ENCODE measurements around the gene FOXO6. TPM values are rescaled to one million over a fixed set of nuclear protein-coding genes. Genes with fewer than 3 reads are reported as not detected.

FOXO6 gene
- total and polyA plus RNA-seq, 7 donors = 0.42 to 8.6 (median 0.88) TPM

GRCh38 chr1:41370756-41371420 lies 9.7 kb downstream of the FOXO6 start:
- intact Hi-C loops (cut with DNase I) = no loop called here
- no peaks in the 10 kb centered on the region for H3K27me3 ChIP-seq (ENCODE audit: insufficient read depth in 3 of 3, low read length in 2 of 3)
- TF ChIP-seq CTCF (IDR thresholded peaks at IDR 0.05) = no peak
- peaks cover 47% of the 10 kb centered on the region for H3K4me1 ChIP-seq
- WGBS, 3 donors = 80 to 84% (median 81%) methylated on average over 5 of the region's 5 CpGs
- no peaks in the 10 kb centered on the region for H3K9me3 ChIP-seq
- peak overlapping the region; percentile 75 for H3K27ac ChIP-seq
- no peak for ATAC-seq
- no peaks in the 10 kb centered on the region for H3K36me3 ChIP-seq (ENCODE audit: insufficient read depth in 1 of 2, low read depth in 1 of 2)
- DNase-seq = peak in 1 of 2 donors; percentile 35
- H3K4me3 ChIP-seq = no peak overlapping the region

- peaks cover 37% of the 10 kb centered on the region for H3K4me1 ChIP-seq
- no peaks in the 10 kb centered on the region for H3K27me3 ChIP-seq (ENCODE audit: insufficient read depth in 3 of 3, low read length in 2 of 3)
- H3K27ac ChIP-seq = peak overlapping the region; percentile 75
Observed at GRCh38 chr1:41371630-41372599, 10.7 kb downstream of the FOXO6 start.

GRCh38 chr1:41372600-41372993 lies 11.4 kb downstream of the FOXO6 start:
- H3K27me3 ChIP-seq (ENCODE audit: insufficient read depth in 3 of 3, low read length in 2 of 3) = no peaks in the 10 kb centered on the region
- no peak for ATAC-seq
- intact Hi-C loops (cut with DNase I) = no loop called here
- no peaks in the 10 kb centered on the region for H3K36me3 ChIP-seq (ENCODE audit: insufficient read depth in 1 of 2, low read depth in 1 of 2)
- no peak for TF ChIP-seq CTCF (IDR thresholded peaks at IDR 0.05)
- no peak for DNase-seq
- 35 to 53% (median 40%) methylated on average over 4 of the region's 4 CpGs for WGBS, 3 donors
- H3K4me3 ChIP-seq = no peak overlapping the region
- peak overlapping the region; percentile 75 for H3K27ac ChIP-seq
- H3K4me1 ChIP-seq = peaks cover 33% of the 10 kb centered on the region
- H3K9me3 ChIP-seq = no peaks in the 10 kb centered on the region

More at GRCh38 chr1:41371630-41372599, 10.7 kb downstream of the FOXO6 start:
- intact Hi-C loops (cut with DNase I) = no loop called here
- DNase-seq (peak; percentile 37 to 78), ATAC-seq (peak; percentile 70 to 80 (median 77))
- H3K4me3 ChIP-seq = peak overlapping the region; percentile 22
- no peaks in the 10 kb centered on the region for H3K36me3 ChIP-seq (ENCODE audit: insufficient read depth in 1 of 2, low read depth in 1 of 2)
- WGBS, 3 donors = 11 to 16% (median 12%) methylated on average over 7 of the region's 7 CpGs
- no peaks in the 10 kb centered on the region for H3K9me3 ChIP-seq
- no peak for TF ChIP-seq CTCF (IDR thresholded peaks at IDR 0.05)

- no peak for DNase-seq
- intact Hi-C loops (cut with DNase I) = no loop called here
- Histone ChIP-seq H3K4me3 (no peak overlapping the region), H3K36me3 (ENCODE audit: insufficient read depth in 1 of 2, low read depth in 1 of 2) (no peaks in the 10 kb centered on the region), H3K9me3 (no peaks in the 10 kb centered on the region), H3K27ac (no peak overlapping the region), H3K27me3 (ENCODE audit: insufficient read depth in 3 of 3, low read length in 2 of 3) (no peaks in the 10 kb centered on the region), H3K4me1 (peaks cover 33% of the 10 kb centered on the region)
- TF ChIP-seq CTCF (IDR thresholded peaks at IDR 0.05) = no peak
- WGBS, 3 donors = 69 to 84% (median 78%) methylated on average over 6 of the region's 6 CpGs
- no peak for ATAC-seq
Observed at GRCh38 chr1:41373373-41373772, 12.1 kb downstream of the FOXO6 start.
